ENCODE measurements around the gene TFF1.

TFF1 gene

DNA sequence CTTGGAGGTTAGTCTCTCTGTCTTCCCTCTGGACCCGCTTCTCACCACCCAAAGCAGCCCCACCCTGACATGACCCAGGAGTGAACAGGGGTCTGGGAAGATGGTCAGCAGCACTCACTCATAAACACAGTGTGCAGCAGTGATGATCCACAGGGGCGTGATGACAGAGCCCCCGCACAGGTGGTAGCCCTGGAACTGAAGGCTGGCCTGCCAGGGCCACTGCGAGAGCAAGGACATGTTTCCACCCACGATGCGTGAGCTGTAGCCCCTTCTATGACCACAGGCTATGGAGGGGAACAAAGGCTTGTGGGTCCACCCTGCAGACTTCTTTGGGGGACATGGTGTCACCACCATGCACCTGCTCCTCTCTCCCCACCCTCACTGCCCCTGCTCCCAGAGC lies 16.6 kb upstream of the TFF1 start:
- peaks cover 7% of the 10 kb centered on the region for H3K9me3 ChIP-seq (ENCODE audit: control insufficient read depth, low read length)
- H2BK120ac ChIP-seq (ENCODE audit: low read depth, low read length): no peak overlapping the region

DNA sequence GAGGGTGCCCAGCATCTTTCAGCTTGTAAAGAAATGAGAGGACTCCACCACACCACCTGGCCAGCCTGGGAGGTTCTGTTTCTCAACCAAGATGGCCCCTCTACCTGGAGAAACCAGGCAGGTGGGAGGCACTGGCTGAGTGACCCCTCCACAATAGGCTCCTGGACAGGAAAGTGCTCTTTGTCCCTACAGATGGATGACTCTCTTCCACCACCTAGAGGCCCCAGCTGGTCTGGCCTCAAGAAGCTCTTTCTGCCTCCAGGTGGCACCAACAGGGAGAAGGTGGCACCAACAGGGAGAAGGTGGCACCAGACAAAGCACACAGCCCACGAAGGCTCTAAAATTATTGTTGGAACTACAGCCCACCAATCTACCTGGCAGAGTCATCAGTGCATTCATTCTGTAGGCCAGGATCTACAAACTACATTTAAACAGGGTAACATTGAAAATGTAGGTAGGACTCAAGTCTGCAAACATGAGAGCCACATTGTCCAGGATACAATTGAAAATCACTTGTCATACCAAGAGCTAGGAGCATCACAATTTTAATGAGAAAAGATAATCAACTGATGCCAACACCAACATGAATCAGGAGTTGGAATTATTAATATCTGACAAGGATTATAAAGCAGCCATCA lies 15.1 kb upstream of the TFF1 start:
- no peak overlapping the region for H2AK5ac ChIP-seq (ENCODE audit: low read length, severe bottlenecking)
- peak; percentile 39 for DNase-seq
- H3K4ac ChIP-seq (ENCODE audit: low read depth in 1 of 2, low read length in 2 of 2): no peak overlapping the region
- H4K91ac ChIP-seq (ENCODE audit: low read length): no peak overlapping the region
- H3K23ac ChIP-seq (ENCODE audit: low read length in 2 of 2): no peak overlapping the region
- WGBS: no CpG with 5 or more reads among the region's 1 CpG
- H3K4me1 ChIP-seq (ENCODE audit: control insufficient read depth, insufficient read depth, low read depth, low read length): peaks cover 3% of the 10 kb centered on the region
- H2AFZ ChIP-seq (ENCODE audit: low read depth, low read length): no peak overlapping the region
- no peak overlapping the region for H3K4me2 ChIP-seq (ENCODE audit: low read length, poor library complexity, severe bottlenecking)
- no peak overlapping the region for H3K18ac ChIP-seq (ENCODE audit: low read depth in 1 of 2, low read length in 2 of 2)
- no peak overlapping the region for H3K14ac ChIP-seq (ENCODE audit: low read length in 2 of 2)
- no peak overlapping the region for H2BK12ac ChIP-seq (ENCODE audit: low read length in 2 of 2)
- H3K27me3 ChIP-seq (ENCODE audit: control insufficient read depth in 1 of 2, insufficient read depth in 1 of 2, low read length in 2 of 2): peaks cover 8 to 36% of the 10 kb centered on the region in 2 experiments
- H3K27ac ChIP-seq (ENCODE audit: low read length, poor library complexity, severe bottlenecking): no peak overlapping the region
- H3K9me3 ChIP-seq (ENCODE audit: control insufficient read depth, low read length): peaks cover 7% of the 10 kb centered on the region
- H2BK15ac ChIP-seq (ENCODE audit: low read depth, poor library complexity, severe bottlenecking): no peak overlapping the region
- H3K79me1 ChIP-seq (replicated peaks; ENCODE audit: low read length, poor library complexity, severe bottlenecking): no peaks in the 10 kb centered on the region
- H2BK5ac ChIP-seq (ENCODE audit: low read depth, low read length, poor library complexity, severe bottlenecking): no peak overlapping the region
- H3K36me3 ChIP-seq (ENCODE audit: control insufficient read depth in 1 of 2, insufficient read depth in 2 of 2, low read depth in 1 of 2, low read length in 2 of 2): peaks cover 0 to 3% of the 10 kb centered on the region in 2 experiments
- H2BK120ac ChIP-seq (ENCODE audit: low read depth, low read length): no peak overlapping the region
- H4K8ac ChIP-seq (ENCODE audit: low read length): no peak overlapping the region
- no peak overlapping the region for H3K9ac ChIP-seq (ENCODE audit: low read length)
- no peak overlapping the region for H3K4me3 ChIP-seq (ENCODE audit: insufficient read depth in 1 of 2, low read depth in 1 of 2, low read length in 2 of 2)

More for the DNA sequence above, 16.6 kb upstream of the TFF1 start:
- H3K79me1 ChIP-seq (replicated peaks; ENCODE audit: low read length, poor library complexity, severe bottlenecking): no peaks in the 10 kb centered on the region
- no peak overlapping the region for H3K18ac ChIP-seq (ENCODE audit: low read depth in 1 of 2, low read length in 2 of 2)
- no peak overlapping the region for H2BK12ac ChIP-seq (ENCODE audit: low read length in 2 of 2)
- H4K91ac ChIP-seq (ENCODE audit: low read length): no peak overlapping the region
- H3K23ac ChIP-seq (ENCODE audit: low read length in 2 of 2): no peak overlapping the region
- DNase-seq: no peak
- no peak overlapping the region for H2BK5ac ChIP-seq (ENCODE audit: low read depth, low read length, poor library complexity, severe bottlenecking)
- H4K8ac ChIP-seq (ENCODE audit: low read length): no peak overlapping the region
- H3K27me3 ChIP-seq (ENCODE audit: control insufficient read depth in 1 of 2, insufficient read depth in 1 of 2, low read length in 2 of 2): peaks cover 0 to 36% of the 10 kb centered on the region in 2 experiments
- no peak overlapping the region for H3K9ac ChIP-seq (ENCODE audit: low read length)
- no peak overlapping the region for H3K27ac ChIP-seq (ENCODE audit: low read length, poor library complexity, severe bottlenecking)
- H2AK5ac ChIP-seq (ENCODE audit: low read length, severe bottlenecking): no peak overlapping the region
- peaks cover 0 to 3% of the 10 kb centered on the region in 2 experiments for H3K36me3 ChIP-seq (ENCODE audit: control insufficient read depth in 1 of 2, insufficient read depth in 2 of 2, low read depth in 1 of 2, low read length in 2 of 2)
- peaks cover 11% of the 10 kb centered on the region for H3K4me1 ChIP-seq (ENCODE audit: control insufficient read depth, insufficient read depth, low read depth, low read length)
- no peak overlapping the region for H3K4me2 ChIP-seq (ENCODE audit: low read length, poor library complexity, severe bottlenecking)
- no peak overlapping the region for H2AFZ ChIP-seq (ENCODE audit: low read depth, low read length)
- 84% methylated on average over 6 of the region's 6 CpGs for WGBS
- no peak overlapping the region for H2BK15ac ChIP-seq (ENCODE audit: low read depth, poor library complexity, severe bottlenecking)
- H3K4me3 ChIP-seq (ENCODE audit: insufficient read depth in 1 of 2, low read depth in 1 of 2, low read length in 2 of 2): no peak overlapping the region
- H3K14ac ChIP-seq (ENCODE audit: low read length in 2 of 2): no peak overlapping the region
- H3K4ac ChIP-seq (ENCODE audit: low read depth in 1 of 2, low read length in 2 of 2): no peak overlapping the region

DNA sequence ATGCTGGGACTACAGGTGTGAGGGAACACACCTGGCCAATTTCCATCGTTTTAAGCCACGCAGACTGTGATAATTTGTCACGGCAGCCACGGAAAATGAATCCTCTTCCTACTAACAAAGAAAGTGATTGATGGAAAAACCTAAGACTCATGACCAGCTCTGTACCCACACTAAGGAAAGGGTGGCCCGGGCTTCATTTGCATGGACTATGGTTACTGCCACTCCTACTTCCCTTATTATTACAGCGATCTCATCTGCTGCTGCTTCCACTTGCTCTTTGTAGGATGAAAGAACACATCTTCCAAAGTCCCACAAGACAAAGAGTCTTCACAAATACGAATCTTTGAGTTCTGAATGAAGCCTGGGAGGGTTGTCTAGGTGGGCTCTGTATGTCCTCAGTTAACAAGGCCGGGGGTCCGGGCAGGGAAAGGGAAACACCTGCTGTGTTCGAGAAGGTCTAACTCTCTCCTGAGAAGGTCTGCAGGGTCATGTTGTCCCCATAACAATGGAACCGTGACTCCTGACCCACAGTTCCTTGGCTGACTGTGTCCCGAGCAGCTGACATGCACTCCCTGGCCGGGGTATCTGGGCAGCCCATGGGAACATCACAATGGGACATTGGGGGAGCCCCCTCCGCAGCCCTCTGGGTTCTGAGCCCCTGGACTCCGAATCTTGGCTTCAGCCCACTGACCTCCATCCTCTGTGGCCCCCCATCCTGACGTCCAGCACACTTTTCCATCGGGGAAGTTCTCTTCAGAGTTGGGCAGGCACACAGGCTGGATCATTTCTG lies 13.3 kb upstream of the TFF1 start:
- Histone ChIP-seq H2BK12ac (ENCODE audit: low read length in 2 of 2) (no peak overlapping the region), H3K27me3 (ENCODE audit: control insufficient read depth in 1 of 2, insufficient read depth in 1 of 2, low read length in 2 of 2) (peaks cover 21 to 48% of the 10 kb centered on the region in 2 experiments), H4K91ac (ENCODE audit: low read length) (no peak overlapping the region), H2BK15ac (ENCODE audit: low read depth, poor library complexity, severe bottlenecking) (no peak overlapping the region), H4K8ac (ENCODE audit: low read length) (no peak overlapping the region), H3K9ac (ENCODE audit: low read length) (no peak overlapping the region), H3K4me3 (ENCODE audit: insufficient read depth in 1 of 2, low read depth in 1 of 2, low read length in 2 of 2) (no peak overlapping the region), H3K36me3 (ENCODE audit: control insufficient read depth in 1 of 2, insufficient read depth in 2 of 2, low read depth in 1 of 2, low read length in 2 of 2) (peaks cover 0 to 3% of the 10 kb centered on the region in 2 experiments), H2AFZ (ENCODE audit: low read depth, low read length) (no peak overlapping the region), H3K4me1 (ENCODE audit: control insufficient read depth, insufficient read depth, low read depth, low read length) (no peaks in the 10 kb centered on the region), H3K4ac (ENCODE audit: low read depth in 1 of 2, low read length in 2 of 2) (no peak overlapping the region), H3K27ac (ENCODE audit: low read length, poor library complexity, severe bottlenecking) (no peak overlapping the region), H3K9me3 (ENCODE audit: control insufficient read depth, low read length) (peaks cover 7% of the 10 kb centered on the region), H3K79me1 (replicated peaks; ENCODE audit: low read length, poor library complexity, severe bottlenecking) (no peaks in the 10 kb centered on the region), H2BK120ac (ENCODE audit: low read depth, low read length) (no peak overlapping the region), H2BK5ac (ENCODE audit: low read depth, low read length, poor library complexity, severe bottlenecking) (no peak overlapping the region), H3K14ac (ENCODE audit: low read length in 2 of 2) (no peak overlapping the region), H3K23ac (ENCODE audit: low read length in 2 of 2) (no peak overlapping the region), H3K4me2 (ENCODE audit: low read length, poor library complexity, severe bottlenecking) (no peak overlapping the region), H2AK5ac (ENCODE audit: low read length, severe bottlenecking) (no peak overlapping the region), H3K18ac (ENCODE audit: low read depth in 1 of 2, low read length in 2 of 2) (no peak overlapping the region)
- 73% methylated on average over 16 of the region's 17 CpGs for WGBS
- no peak for DNase-seq

DNA sequence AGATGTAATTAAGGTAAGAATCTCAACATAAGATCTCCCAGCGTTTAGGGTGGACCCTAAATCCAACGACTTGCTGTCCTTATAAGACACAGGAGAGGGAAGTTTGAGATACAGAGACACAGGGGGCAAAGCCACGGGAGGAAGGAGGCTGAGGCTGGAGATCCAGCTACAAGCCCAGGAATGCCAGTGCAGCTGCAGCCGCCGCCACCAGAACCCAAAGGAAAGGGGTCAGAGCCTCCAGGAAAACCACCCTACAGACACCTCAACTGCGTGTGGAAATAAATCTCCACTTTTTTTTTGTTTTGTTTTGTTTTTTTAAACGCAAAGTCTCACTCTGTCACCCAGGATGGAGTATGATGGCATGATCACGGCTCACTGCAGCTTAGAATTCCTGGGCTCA lies 12.1 kb upstream of the TFF1 start:
- no peak overlapping the region for H3K23ac ChIP-seq (ENCODE audit: low read length in 2 of 2)
- no peak overlapping the region for H3K18ac ChIP-seq (ENCODE audit: low read depth in 1 of 2, low read length in 2 of 2)
- H3K14ac ChIP-seq (ENCODE audit: low read length in 2 of 2): no peak overlapping the region
- no peak overlapping the region for H3K4ac ChIP-seq (ENCODE audit: low read depth in 1 of 2, low read length in 2 of 2)
- H3K27me3 ChIP-seq (ENCODE audit: control insufficient read depth in 1 of 2, insufficient read depth in 1 of 2, low read length in 2 of 2): peaks cover 21 to 56% of the 10 kb centered on the region in 2 experiments
- H2BK5ac ChIP-seq (ENCODE audit: low read depth, low read length, poor library complexity, severe bottlenecking): no peak overlapping the region
- peaks cover 7% of the 10 kb centered on the region for H3K9me3 ChIP-seq (ENCODE audit: control insufficient read depth, low read length)
- H3K4me2 ChIP-seq (ENCODE audit: low read length, poor library complexity, severe bottlenecking): no peak overlapping the region
- no peaks in the 10 kb centered on the region for H3K79me1 ChIP-seq (replicated peaks; ENCODE audit: low read length, poor library complexity, severe bottlenecking)
- H3K4me3 ChIP-seq (ENCODE audit: insufficient read depth in 1 of 2, low read depth in 1 of 2, low read length in 2 of 2): no peak overlapping the region
- H3K27ac ChIP-seq (ENCODE audit: low read length, poor library complexity, severe bottlenecking): no peak overlapping the region
- no peak overlapping the region for H2BK15ac ChIP-seq (ENCODE audit: low read depth, poor library complexity, severe bottlenecking)
- no peak overlapping the region for H2AK5ac ChIP-seq (ENCODE audit: low read length, severe bottlenecking)
- no peak overlapping the region for H2BK12ac ChIP-seq (ENCODE audit: low read length in 2 of 2)
- no peaks in the 10 kb centered on the region for H3K4me1 ChIP-seq (ENCODE audit: control insufficient read depth, insufficient read depth, low read depth, low read length)
- H2AFZ ChIP-seq (ENCODE audit: low read depth, low read length): no peak overlapping the region
- no peak overlapping the region for H2BK120ac ChIP-seq (ENCODE audit: low read depth, low read length)
- peaks cover 0 to 3% of the 10 kb centered on the region in 2 experiments for H3K36me3 ChIP-seq (ENCODE audit: control insufficient read depth in 1 of 2, insufficient read depth in 2 of 2, low read depth in 1 of 2, low read length in 2 of 2)
- DNase-seq: no peak
- H4K8ac ChIP-seq (ENCODE audit: low read length): no peak overlapping the region
- no peak overlapping the region for H4K91ac ChIP-seq (ENCODE audit: low read length)
- 75% methylated on average over 8 of the region's 8 CpGs for WGBS
- no peak overlapping the region for H3K9ac ChIP-seq (ENCODE audit: low read length)
